PC-9 (cell line): ENCODE measurements around the gene FLOT1.

ENCODE experiments used
- EZH2 ChIP-seq: fragments of 200-600 bp; sonication (generic); IDR thresholded peaks from 2 replicates; pipeline ENCODE4 v1.8.0; 2017; ENCODE audit warnings: antibody characterized with exemption, low read depth
- TF ChIP-seq, protein P1 (sequence below): fragments of 200-600 bp; sonication (generic); conservative IDR thresholded peaks from 2 replicates; pipeline ENCODE4 v1.6.1; 2017; ENCODE audit warnings: mixed run types, antibody characterized with exemption, mild to moderate bottlenecking, moderate library complexity

DNA sequence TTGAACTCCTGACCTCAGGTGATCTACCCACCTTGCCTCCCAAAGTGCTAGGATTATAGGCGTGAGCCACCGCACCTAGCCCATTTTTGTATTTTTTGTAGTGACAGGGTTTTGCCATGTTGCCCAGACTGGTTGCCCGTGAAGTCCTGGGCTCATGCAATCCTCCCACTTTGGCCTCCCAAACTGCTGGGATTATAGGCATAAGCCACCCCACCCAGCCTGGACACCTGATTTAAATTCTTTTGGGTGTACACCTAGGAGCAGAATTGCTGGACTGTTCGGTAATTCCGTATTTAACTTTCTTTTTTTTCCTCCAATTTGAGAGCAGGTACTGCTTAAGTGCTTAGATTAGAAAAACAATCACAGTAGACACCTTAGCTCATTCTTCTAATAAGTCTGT lies 46.1 kb downstream of the FLOT1 start:
- no peak for TF ChIP-seq EZH2
- TF ChIP-seq, protein P1, sequence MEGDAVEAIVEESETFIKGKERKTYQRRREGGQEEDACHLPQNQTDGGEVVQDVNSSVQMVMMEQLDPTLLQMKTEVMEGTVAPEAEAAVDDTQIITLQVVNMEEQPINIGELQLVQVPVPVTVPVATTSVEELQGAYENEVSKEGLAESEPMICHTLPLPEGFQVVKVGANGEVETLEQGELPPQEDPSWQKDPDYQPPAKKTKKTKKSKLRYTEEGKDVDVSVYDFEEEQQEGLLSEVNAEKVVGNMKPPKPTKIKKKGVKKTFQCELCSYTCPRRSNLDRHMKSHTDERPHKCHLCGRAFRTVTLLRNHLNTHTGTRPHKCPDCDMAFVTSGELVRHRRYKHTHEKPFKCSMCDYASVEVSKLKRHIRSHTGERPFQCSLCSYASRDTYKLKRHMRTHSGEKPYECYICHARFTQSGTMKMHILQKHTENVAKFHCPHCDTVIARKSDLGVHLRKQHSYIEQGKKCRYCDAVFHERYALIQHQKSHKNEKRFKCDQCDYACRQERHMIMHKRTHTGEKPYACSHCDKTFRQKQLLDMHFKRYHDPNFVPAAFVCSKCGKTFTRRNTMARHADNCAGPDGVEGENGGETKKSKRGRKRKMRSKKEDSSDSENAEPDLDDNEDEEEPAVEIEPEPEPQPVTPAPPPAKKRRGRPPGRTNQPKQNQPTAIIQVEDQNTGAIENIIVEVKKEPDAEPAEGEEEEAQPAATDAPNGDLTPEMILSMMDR, result no peak
